ENCODE results near the gene ZNF281.
"Not testable (repeated sequence)": the region's sequence is repeated elsewhere in the genome, so short reads cannot be mapped to it uniquely, and the experiment has no call there.

ZNF281 gene, protein sequence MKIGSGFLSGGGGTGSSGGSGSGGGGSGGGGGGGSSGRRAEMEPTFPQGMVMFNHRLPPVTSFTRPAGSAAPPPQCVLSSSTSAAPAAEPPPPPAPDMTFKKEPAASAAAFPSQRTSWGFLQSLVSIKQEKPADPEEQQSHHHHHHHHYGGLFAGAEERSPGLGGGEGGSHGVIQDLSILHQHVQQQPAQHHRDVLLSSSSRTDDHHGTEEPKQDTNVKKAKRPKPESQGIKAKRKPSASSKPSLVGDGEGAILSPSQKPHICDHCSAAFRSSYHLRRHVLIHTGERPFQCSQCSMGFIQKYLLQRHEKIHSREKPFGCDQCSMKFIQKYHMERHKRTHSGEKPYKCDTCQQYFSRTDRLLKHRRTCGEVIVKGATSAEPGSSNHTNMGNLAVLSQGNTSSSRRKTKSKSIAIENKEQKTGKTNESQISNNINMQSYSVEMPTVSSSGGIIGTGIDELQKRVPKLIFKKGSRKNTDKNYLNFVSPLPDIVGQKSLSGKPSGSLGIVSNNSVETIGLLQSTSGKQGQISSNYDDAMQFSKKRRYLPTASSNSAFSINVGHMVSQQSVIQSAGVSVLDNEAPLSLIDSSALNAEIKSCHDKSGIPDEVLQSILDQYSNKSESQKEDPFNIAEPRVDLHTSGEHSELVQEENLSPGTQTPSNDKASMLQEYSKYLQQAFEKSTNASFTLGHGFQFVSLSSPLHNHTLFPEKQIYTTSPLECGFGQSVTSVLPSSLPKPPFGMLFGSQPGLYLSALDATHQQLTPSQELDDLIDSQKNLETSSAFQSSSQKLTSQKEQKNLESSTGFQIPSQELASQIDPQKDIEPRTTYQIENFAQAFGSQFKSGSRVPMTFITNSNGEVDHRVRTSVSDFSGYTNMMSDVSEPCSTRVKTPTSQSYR

GRCh38 chr1:200409761-200410565, at the start of gene ZNF281:
TSS of gene ZNF281 (minus strand) at chr1:200410036. CDS start at chr1:200409705, 331 bp downstream.
- DNase-seq (ENCODE audit: low read depth) = peak; percentile 98

GRCh38 chr1:200458780-200459179, 48.9 kb upstream of the ZNF281 start:
- DNase-seq (ENCODE audit: low read depth) = no peak

DNA sequence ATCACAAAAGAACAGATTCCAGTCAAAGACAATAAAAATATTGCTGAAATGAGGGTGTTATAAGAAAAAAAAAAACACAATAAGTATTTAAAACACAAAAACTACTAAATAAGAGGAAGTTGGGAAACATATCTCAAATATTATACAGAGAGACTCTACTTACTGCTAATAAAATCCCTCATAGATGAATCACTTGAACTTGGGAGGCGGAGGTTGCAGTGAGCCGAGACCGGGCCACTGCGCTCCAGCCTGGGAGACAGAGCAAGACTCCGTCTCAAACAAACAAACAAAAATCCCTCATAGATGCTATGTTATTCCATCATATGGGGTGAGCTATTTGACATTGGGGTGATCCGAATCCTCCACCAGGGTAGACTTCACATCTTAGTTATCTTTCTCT, 48.0 kb upstream of the ZNF281 start:
- DNase-seq (ENCODE audit: low read depth) = no peak

DNA sequence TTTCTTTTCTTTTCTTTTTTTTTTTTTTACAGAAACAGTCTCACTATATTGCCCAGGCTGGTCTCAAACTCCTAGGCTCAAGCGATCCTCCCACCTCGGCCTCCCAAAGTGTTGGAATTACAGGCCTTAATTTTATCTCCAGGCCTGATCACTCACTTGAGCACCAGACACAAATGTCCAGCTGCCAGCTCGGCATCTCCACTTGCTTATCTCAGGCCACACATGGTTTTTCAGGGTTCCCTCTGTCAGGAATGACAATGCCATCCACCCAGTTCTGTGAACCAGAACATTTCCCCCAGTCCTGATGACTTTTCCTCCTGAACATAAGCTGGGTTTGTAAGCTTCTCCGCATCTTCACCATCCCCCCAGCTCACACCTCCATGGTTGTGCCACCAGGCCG, 44.6 kb upstream of the ZNF281 start:
- no peak for DNase-seq (ENCODE audit: low read depth)

DNA sequence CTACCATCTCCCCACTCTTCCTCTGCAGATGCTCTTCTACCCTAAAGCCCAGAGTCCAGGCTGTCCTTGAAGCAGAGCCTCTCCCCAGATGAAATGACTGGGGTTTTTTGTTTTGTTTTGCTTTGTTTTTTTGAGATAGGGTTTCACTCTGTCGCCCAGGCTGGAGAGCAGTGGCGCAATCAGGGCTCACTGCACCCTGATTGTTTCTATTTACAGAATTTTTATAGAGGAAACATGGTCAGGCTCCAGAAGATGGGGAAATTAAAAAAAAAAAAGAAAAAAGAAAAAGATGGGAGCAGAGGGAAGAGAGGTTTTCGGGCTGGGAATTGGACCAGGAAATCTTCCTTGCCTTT, 43.7 kb upstream of the ZNF281 start:
- no peak for DNase-seq (ENCODE audit: low read depth)

DNA sequence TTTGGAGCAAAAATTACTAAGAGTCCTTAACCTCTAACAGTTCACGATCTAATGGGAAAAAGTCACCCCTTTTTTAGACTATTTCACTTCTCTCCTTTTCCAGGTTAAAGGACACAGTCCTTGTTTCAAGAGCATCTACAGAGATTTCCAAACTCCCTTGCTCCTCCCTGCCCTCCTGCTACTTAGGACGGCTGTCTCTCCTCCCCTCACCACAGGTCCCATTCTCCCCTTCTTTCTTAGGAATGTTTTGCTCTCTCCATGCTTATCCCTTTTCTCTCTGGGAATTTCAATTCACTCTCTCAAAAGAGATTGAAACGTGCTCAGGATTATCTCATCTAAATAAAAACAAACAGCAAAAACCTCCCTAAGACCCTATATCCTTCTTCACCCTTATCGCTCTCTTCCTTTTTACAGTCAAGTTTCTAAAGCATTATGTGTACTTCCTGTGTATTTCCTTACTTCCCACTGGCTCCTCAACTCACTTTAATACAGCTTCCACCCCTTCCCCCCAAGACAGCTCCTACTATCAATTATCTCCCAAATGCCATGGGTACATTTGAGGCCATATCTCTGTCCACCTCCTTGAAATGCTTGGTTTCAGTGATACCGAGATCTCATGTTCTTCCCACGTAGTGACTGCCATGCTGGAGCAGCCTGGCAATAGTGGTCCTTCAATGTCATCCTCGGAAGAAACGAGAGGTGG, 43.2 kb upstream of the ZNF281 start:
- no peak for DNase-seq (ENCODE audit: low read depth)

GRCh38 chr1:200448034-200448762, 38.4 kb upstream of the ZNF281 start:
- no peak for DNase-seq (ENCODE audit: low read depth)

DNA sequence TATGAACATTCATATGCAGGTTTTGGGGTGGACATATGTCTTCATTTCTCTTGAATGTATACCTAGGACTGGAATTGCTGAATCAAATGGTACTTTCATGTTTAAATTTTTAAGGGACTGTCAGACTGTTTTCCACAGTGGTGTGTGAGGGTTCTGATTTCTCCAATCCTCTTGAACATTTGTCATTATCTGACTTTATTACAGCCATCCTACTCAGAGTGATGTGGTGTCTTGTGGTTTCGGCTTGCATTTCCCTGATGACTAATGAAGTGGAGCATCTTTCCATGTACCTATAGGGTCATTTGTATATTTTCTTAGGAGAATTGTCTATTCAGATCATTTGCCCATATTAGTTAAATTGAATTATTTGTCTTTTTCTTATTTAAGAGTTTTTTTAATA, 35.4 kb upstream of the ZNF281 start:
- DNase-seq (ENCODE audit: low read depth) = no peak

GRCh38 chr1:200444478-200444877, 34.6 kb upstream of the ZNF281 start:
- DNase-seq (ENCODE audit: low read depth) = no peak

DNA sequence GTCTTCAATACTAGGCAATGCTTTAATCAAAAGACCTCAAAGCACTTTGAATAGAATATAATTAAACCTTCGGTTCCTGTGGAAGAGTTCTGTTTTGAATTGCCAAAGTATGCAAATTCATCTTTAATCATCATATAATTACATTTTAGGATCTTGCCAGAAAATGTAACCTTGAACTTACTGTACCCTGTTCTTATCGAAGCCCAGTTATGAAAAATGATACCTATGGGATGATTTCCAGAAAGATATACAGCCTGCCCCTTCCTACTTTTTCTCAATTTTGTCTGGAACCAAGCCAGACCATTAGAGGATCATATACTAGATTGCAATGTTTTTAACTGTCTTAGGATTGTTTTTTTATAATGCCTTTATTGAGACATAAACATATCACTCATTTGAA, 34.0 kb upstream of the ZNF281 start:
- DNase-seq (ENCODE audit: low read depth) = no peak

DNA sequence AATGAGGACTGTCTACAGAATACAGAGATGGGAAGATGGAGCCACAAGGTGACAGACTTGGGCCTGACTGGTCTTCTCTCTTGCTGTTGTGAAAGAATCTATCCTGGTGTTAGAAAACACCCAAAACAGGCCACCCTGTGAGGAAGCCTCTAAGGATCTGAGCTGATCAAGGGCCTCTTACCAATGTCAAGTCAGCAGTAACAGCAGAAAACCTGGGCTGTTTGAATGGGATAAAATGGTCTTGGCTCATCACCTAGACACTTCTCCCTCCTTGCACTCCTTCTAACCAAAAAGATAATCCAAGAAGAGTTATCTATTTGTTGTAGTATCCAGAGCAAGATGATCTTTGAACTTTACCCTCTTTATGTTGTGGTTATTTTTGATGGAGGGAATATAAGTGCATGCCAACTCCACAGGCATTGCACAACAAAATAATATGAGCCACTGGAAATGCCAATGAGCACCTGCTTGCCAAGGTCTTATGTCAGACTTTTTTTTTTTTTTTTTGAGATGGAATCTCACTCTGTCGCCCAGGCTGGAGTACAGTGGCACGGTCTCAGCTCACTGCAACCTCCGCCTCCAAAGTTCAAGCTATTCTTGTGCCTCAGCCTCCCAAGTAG, 32.8 kb upstream of the ZNF281 start:
- no peak for DNase-seq (ENCODE audit: low read depth)

GRCh38 chr1:200442023-200442422, 32.2 kb upstream of the ZNF281 start:
- DNase-seq (ENCODE audit: low read depth) = no peak

DNA sequence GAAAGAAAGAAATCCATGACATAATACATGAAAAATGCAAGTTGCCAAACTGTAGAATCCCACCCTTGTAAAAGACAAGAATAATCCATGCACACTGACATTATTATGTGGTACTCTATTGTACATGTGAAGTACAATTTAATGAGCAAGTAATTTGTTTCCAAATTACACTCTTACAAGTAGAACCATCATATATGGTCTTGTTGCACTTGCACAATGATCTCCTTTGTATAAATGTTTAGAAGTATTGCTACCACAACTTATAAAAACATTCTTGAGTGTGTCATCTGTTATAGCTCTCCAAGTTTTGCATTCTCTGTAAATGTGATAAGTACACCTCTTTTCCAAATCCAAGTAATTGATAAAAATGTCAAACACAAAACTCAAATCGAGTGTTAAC, 29.1 kb upstream of the ZNF281 start:
- DNase-seq (ENCODE audit: low read depth) = no peak

DNA sequence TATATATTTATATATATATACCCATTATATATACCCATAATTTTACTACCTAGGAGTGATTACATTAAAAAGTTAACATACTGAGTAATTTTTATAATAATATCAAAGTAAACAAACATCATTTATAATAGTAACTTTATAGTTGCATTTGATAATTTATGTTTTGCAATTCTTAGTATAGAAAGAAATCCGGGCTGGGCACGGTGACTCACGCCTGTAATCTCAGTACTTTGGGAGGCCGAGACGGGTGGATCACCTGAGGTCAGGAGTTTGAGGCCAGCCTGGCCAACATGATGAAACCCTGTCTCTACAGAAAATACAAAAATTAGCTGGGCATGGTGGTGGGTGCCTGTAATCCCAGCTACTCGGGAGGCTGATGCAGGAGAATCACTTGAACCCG, 28.6 kb upstream of the ZNF281 start:
- DNase-seq (ENCODE audit: low read depth) = not testable (repeated sequence)

- no peak for DNase-seq (ENCODE audit: low read depth)
Observed at GRCh38 chr1:200437556-200438203, 27.8 kb upstream of the ZNF281 start.

DNA sequence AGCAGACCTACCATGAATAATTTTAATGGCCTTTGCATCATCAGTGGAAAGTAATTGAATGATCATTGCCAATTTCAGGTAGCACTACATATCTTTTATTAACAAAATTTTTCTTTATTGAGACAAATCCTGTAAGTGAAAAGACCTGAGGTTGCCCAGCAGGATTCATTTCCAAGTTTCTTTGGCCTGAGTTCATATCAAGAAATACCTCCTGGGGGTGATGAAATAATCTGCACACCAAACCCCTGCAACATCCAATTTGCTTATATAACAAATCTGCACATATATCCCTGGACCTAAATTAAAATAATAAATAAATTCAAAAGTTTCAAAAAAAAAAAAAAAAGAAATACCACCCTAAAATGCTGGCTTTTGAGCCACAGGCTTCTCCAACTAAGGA, 27.3 kb upstream of the ZNF281 start:
- no peak for DNase-seq (ENCODE audit: low read depth)

- DNase-seq (ENCODE audit: low read depth) = no peak
Observed at GRCh38 chr1:200436436-200436835, 26.6 kb upstream of the ZNF281 start.

DNA sequence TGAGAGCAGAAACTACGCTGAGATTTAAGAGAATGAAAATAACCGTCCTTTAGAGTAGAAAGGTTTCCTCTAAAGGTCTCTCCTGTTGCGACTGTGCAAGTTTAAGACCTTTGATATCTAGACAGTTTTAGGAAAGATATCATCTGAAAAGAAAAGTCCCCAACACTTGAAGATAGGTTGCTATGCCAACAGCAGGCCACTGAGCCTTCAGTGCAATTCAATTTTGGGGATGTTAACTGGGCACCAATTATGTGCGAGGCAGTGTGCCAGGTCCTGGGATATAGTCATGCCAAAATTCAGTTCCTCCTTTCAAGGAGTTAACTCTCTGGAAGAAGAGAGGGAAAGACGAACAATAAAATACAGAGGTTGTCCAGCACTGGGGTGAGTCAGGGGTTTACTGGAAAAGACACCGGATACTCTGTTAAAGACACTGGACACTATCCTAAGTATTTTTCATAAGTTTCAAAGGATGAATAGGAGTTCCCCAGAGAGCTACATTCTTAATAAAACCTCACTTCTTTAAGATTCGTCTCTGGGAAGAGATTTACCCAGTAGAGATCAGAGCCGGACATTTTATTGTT, 25.5 kb upstream of the ZNF281 start:
- DNase-seq (ENCODE audit: low read depth) = no peak

GRCh38 chr1:200433586-200433985, 23.8 kb upstream of the ZNF281 start:
- DNase-seq (ENCODE audit: low read depth) = no peak

- no peak for DNase-seq (ENCODE audit: low read depth)
Observed at GRCh38 chr1:200432586-200432985, 22.8 kb upstream of the ZNF281 start.

All from stimulated activated CD8-positive, alpha-beta memory T cell treated with anti-CD3 and anti-CD28 coated beads, Interleukin-4, amount 100 ng/mL, for 24 hours (primary cell).